ENCODE data around the gene CHST2. TPM values are rescaled to one million over a fixed set of nuclear protein-coding genes. Genes with fewer than 3 reads are reported as not detected.

The CHST2 gene
- polyA plus RNA-seq, 1 experiment: 0.38 TPM

- POLR2A ChIA-PET: no interaction called here
- H3K4me3 ChIP-seq (ENCODE audit: low read depth, low read length): peak overlapping the region; percentile 82
- no peaks in the 10 kb centered on the region; the same call in none of the 2 replicates for H3K27me3 ChIP-seq (ENCODE audit: control insufficient read depth, insufficient read depth, low read length)
- H3K36me3 ChIP-seq (ENCODE audit: control insufficient read depth, insufficient read depth, low read length): no peaks in the 10 kb centered on the region
- TF ChIP-seq, protein P1, sequence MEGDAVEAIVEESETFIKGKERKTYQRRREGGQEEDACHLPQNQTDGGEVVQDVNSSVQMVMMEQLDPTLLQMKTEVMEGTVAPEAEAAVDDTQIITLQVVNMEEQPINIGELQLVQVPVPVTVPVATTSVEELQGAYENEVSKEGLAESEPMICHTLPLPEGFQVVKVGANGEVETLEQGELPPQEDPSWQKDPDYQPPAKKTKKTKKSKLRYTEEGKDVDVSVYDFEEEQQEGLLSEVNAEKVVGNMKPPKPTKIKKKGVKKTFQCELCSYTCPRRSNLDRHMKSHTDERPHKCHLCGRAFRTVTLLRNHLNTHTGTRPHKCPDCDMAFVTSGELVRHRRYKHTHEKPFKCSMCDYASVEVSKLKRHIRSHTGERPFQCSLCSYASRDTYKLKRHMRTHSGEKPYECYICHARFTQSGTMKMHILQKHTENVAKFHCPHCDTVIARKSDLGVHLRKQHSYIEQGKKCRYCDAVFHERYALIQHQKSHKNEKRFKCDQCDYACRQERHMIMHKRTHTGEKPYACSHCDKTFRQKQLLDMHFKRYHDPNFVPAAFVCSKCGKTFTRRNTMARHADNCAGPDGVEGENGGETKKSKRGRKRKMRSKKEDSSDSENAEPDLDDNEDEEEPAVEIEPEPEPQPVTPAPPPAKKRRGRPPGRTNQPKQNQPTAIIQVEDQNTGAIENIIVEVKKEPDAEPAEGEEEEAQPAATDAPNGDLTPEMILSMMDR (IDR thresholded peaks at IDR 0.05; ENCODE audit: insufficient read depth, low read depth, low read length): peak; percentile 87
- CTCF ChIA-PET: interaction anchor here (0.5 to 2.8 kb wide), 24 partner anchors 10 to 554 kb away, joined by 3 to 15 read pairs (median 3); no protein-coding TSS in a partner anchor
- DNase-seq (ENCODE audit: low read depth): peak; percentile 11
Observed at GRCh38 chr3:143121241-143122088, 1.9 kb downstream of the CHST2 start.

GRCh38 chr3:143122089-143122430 lies 2.5 kb downstream of the CHST2 start:
- no peak for DNase-seq (ENCODE audit: low read depth)
- Histone ChIP-seq H3K27me3 (ENCODE audit: control insufficient read depth, insufficient read depth, low read length) (no peaks in the 10 kb centered on the region; the same call in 1 of the 2 replicates), H3K36me3 (ENCODE audit: control insufficient read depth, insufficient read depth, low read length) (no peaks in the 10 kb centered on the region), H3K4me3 (ENCODE audit: low read depth, low read length) (no peak overlapping the region)
- ChIA-PET CTCF (interaction anchor here (1.0 to 2.8 kb wide), 5 partner anchors 9 to 554 kb away, joined by 3 to 12 read pairs (median 6); no protein-coding TSS in a partner anchor), POLR2A (no interaction called here)
- TF ChIP-seq, protein P1 (IDR thresholded peaks at IDR 0.05; ENCODE audit: insufficient read depth, low read depth, low read length): no peak

DNA sequence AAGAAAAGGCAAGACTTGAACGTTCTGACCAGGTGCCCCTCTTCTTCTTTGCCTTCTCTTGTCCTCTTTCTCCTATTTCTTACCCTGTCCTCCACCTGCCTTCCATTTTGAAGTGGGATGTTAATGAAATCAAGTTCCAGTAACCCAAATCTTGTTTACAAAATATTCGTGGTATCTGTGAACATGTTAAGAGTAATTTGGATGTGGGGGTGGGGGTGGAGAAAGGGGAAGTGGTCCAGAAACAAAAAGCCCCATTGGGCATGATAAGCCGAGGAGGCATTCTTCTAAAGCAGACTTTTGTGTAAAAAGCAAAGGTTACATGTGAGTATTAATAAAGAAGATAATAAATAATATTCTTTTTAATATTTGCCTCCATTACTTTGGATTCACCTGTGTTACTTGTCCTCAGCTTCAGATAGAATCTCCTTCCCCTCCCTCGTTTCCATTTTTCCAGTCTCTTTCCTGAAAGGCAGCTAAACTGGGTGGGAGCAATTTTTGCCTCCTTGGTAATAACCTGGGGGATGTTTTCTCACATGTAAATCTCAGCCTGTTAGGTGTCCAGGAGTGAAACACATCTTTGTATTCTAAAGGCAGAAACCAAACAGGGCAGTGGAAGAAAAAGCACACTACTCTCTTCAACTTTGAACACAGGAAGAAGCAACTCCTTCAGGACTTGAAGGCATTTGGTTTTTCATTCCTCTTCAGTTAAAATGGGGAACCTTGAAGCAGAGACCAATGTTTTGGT lies 3.2 kb downstream of the CHST2 start:
- no peak for DNase-seq (ENCODE audit: low read depth)
- no peaks in the 10 kb centered on the region; the same call in 1 of the 2 replicates for H3K27me3 ChIP-seq (ENCODE audit: control insufficient read depth, insufficient read depth, low read length)
- no peaks in the 10 kb centered on the region for H3K36me3 ChIP-seq (ENCODE audit: control insufficient read depth, insufficient read depth, low read length)
- ChIA-PET CTCF (interaction anchor here (0.6 to 2.7 kb wide), 3 partner anchors 93 to 522 kb away, joined by 3 to 8 read pairs (median 3); no protein-coding TSS in a partner anchor), POLR2A (no interaction called here)
- TF ChIP-seq, protein P1 (IDR thresholded peaks at IDR 0.05; ENCODE audit: insufficient read depth, low read depth, low read length): no peak
- H3K4me3 ChIP-seq (ENCODE audit: low read depth, low read length): no peak overlapping the region

- DNase-seq (ENCODE audit: low read depth): no peak
- POLR2A ChIA-PET: no interaction called here
- TF ChIP-seq, protein P1 (IDR thresholded peaks at IDR 0.05; ENCODE audit: insufficient read depth, low read depth, low read length): no peak
- Histone ChIP-seq H3K27me3 (ENCODE audit: control insufficient read depth, insufficient read depth, low read length) (no peaks in the 10 kb centered on the region; the same call in 1 of the 2 replicates), H3K4me3 (ENCODE audit: low read depth, low read length) (no peak overlapping the region), H3K36me3 (ENCODE audit: control insufficient read depth, insufficient read depth, low read length) (no peaks in the 10 kb centered on the region)
- CTCF ChIA-PET: interaction anchor here (0.9 to 2.7 kb wide), 2 partner anchors 92 to 521 kb away, joined by 3 to 8 read pairs; no protein-coding TSS in a partner anchor
Observed at GRCh38 chr3:143123353-143123984, 3.9 kb downstream of the CHST2 start.

Measured in BJ (cell line).